HG03460 (cell line): Measurements from ENCODE around the gene SDK2.

ENCODE experiments used
- ATAC-seq: cut with Tn5 transposase; IDR thresholded peaks from one replicate; pipeline ENCODE4 v1.9.1; 2021; ENCODE audit not compliant: unreplicated experiment

The SDK2 gene

GRCh38 chr17:73432624-73433190, 211.5 kb downstream of the SDK2 start:
- ATAC-seq = no peak

- ATAC-seq = no peak
Observed at GRCh38 chr17:73431401-73432205, 212.6 kb downstream of the SDK2 start.

DNA sequence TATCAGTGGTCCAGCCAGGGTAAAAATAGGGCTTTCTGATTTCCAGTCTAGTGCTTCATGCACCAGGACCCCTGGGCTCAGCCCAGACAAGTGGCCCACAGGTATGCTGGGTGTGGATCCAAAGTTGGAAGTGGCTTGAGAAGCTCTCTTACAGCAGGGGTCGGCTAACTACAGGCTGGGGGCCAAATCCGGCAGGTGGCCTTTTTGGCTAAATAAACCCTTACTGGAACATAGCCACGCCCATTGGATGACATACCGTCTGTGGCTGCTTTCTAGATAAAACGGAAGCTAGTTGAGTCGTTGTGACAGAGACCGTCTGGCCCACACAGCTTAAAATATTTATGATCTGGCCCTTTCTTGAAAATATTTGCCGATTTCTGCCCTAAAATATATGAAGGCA, 213.4 kb downstream of the SDK2 start:
- ATAC-seq = no peak

DNA sequence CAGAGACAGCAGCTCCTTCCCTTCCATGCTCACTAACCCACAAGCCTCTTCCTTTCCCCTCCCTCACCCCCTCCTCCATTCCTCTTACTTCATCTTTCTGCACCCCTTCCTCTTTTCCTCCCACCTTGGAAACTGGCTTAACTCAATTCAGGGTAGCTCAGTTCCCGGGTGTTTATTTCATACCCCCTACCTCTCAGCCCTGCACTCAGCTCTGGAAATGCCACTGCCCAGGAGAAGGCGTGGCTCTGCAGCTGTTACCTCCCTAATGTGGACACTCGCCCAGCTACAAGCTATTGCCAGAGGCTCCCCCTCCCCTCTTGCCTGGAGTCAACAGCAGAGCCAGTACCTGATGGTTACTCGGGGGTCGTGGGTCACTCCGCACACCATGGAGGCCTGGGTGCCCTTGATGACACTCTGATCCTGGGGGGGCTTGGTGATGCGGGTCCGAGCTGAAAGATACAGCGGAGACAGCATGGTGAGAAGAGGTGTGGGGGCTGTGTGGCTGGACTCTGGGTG, 214.0 kb downstream of the SDK2 start:
- no peak for ATAC-seq

DNA sequence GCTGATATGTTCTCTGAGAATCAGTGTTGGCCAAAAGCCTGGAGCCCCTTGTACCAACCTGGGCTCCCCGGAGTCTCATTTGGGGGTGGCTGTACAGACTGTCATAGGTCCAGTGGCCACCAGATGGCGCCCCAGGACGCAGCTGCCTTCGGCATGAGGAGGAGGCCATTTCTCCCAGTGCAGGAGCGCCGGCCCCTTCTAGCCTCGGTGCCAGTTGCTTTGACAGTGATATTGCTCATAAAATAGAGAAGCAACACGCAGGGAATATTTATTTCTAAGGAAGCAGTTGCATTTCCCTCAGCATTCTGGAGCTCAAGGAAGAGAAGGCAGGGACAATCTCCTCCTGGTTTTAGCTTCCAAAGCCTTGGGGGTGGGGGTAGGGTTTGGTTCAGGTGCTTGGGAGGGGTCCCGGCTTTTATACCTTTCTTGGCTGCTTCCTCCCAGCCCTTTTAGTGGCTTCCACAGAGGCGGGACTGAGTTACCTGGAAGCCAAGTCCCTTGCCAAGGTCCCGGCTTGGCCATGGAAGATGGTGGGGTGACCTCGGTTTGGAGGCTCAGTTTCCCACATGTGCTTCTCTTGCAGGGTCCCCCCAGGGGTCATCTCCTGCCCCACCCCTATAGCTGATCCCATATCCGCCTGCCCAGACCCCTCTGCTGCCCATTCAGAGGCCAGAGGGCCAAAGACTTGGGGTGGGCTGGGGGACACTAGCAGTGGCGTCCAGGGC, 214.6 kb downstream of the SDK2 start:
- peak; percentile 83 for ATAC-seq

- ATAC-seq = no peak
Observed at GRCh38 chr17:73427198-73427597, 217.0 kb downstream of the SDK2 start.

- no peak for ATAC-seq
Observed at GRCh38 chr17:73424571-73424970, 219.7 kb downstream of the SDK2 start.

DNA sequence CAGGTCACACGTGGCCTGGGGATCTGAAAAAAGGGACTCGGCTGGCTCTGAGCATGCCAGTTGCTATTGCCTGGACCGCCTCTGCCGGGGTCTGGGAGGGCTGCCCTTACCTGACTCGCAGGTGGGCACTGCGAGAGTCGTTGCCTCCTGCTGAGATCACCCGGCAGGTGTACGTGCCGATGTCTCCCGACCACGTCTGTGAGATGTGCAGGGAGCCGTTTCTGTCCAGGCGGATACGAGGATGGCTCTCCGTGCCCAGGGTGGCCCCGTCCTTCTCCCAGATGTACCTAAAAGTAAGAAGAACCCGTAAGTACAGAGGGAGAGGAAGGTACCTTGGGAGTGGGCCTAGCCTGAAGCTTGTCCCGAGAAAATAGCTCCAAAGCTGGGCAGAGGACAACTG, 220.4 kb downstream of the SDK2 start:
- no peak for ATAC-seq

DNA sequence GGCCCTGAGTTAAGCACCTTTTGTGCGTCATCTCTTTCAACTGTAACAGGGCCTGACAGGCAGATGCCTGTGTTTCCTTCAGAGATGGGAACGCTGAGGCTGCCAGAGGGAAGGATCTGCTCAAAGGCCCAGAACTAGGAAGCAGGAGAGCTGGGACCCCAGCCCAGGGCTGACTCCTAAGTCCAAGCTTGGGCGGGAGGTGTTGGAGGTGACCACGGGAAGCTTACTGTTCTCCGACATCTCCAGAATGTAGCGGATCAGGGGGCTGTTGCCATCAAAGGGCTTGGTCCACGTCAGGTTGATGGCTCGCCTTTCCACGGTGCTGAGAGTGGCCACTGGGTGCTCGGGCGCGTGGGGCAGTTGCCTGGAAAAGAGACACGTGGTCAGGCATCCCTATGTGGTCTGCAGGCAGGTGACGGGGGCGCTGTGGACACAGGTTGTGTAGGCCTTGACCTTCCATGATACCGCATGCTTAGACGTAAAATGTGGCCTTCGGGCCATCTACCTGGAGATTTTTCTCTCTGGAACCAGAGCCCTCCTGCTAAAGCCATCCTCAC, 221.0 kb downstream of the SDK2 start:
- no peak for ATAC-seq

DNA sequence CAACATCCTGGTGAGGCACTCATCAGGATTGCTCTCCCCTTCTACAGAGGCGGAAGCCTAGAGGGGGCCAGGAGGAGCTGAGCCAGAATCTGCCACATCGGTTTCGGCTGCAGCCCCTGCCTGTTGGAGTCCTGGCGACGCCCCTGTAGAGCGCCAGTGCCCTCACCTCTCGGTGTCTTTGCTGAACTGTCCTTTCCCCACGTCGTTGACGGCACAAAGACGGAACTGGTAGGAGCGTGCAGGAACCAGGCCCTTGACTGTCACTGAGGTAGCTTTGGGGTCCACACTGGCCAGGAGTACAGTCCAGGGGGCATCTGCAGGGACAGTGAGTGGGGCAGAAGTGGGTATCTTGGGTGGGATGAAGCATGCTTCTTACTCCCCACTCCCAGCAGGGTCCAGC, 222.1 kb downstream of the SDK2 start:
- no peak for ATAC-seq

DNA sequence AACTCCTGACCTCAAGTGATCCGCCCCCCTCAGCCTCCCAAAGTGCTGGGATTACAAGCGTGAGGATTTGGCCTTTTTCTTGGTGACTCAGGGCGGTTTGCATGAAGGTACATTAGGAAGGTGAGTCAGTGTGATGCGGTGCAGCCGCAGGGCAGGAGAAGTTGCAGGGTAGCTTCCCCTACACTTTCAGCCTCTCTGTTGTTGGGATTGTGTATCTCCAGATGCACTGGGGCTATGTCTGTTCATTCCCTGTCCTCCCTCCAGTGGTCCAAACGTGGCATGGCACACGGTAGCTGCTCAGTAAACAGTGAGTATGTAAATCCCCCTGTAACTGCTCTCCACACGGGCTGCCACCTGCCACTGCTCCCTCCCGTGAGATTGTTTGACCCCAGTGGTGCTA, 223.3 kb downstream of the SDK2 start:
- ATAC-seq = no peak

DNA sequence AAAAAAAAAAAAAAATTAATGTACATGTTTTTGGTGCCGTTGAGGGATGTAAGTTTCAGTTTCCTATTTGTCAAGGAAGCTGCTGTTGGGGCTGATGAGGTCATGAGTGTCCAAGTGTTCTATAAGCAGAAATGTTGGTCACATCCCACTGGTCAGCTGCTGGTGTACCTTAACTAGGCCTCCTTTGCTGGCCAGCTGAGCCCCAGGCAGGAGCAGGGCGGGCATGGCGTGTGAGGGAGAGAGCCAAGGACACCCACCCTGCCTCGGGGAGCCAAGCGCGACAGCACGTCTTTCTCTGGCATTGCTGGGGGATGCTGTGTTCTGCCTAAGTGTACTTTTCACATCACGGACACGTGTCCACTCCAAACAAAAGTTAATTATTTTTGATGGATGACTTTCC, 224.4 kb downstream of the SDK2 start:
- ATAC-seq = no peak

DNA sequence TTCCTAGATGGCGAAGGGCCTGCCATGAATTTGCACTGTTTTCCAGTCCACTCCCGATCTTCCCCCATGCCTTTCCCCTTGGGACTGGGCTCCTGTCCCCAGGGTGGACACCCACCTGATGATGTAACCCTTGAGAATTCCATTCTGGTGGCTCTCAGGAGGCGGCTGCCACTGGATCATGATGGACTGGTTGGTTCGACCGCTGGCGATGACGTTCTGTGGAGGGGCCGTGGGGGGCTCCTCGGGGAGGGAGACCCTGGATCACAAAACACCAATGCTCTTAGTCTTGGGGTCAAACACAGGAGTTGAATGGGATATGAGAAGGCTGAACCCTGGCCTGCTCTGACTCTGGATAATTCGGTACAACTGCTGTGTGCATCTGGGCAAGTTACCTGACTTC, 225.2 kb downstream of the SDK2 start:
- ATAC-seq = no peak

GRCh38 chr17:73415782-73416181, 228.5 kb downstream of the SDK2 start:
- ATAC-seq = no peak

DNA sequence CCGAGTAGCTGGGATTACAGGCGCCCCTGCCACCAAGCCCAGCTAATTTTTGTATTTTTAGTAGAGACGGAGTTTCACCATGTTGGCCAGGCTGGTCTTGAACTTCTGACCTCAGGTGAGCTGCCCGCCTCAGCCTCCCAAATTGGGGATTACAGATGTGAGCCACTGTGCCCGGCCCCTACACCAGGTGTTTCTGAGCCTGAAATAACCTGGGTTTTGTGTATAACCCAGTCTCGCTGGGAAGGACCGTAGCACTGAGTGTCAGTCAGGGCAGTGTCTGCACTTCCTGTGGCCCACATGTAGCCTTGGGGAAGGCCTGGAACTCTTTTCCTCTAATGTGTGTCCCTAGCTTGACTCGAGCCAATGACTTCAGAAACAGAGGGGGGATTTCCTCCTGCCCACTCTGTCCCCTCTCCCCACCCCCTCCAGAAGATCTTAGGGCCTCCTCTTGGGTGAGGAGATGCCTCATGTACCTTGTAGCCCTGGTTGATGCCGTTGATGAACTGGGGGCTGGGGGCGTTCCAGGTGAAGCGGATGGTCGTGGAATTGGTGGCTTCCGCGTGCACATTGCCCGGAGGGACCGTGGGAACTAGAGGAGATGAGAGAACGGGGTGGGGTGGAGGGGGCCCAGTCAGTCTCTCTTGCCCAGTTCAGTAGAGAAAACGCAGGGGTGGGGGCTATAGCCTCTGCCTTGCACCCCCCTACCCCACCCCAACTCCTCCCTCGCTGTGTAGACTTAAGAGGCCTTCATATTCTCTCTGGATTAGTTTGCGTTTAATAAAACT, 229.9 kb downstream of the SDK2 start:
- ATAC-seq = no peak

GRCh38 chr17:73412914-73413313, 231.3 kb downstream of the SDK2 start:
- ATAC-seq = no peak

DNA sequence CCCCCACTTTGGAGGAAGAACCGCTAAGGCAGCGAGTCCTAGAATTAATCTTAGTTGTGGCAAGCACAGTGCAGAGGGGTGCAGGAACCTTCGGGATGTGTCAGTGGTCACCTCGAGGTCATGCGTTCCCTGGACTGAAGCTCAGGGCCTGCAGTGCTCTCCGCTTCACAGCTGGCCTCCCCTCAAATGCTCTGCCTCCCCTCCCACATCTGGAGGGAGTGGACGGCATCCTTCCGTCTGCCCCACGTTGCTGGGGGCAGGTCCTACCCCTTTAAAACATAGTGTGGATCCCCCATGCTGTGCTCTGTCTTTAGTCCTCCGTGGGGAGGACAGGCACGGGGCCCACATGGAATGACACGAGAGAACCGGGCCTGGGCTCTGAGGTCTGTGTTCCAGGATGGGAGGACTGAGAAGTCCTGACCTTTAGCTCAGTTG, 232.9 kb downstream of the SDK2 start:
- no peak for ATAC-seq

- no peak for ATAC-seq
Observed at GRCh38 chr17:73410586-73411312, 233.5 kb downstream of the SDK2 start.

GRCh38 chr17:73404246-73404645, 240.0 kb downstream of the SDK2 start:
- no peak for ATAC-seq

GRCh38 chr17:73402466-73402865, 241.8 kb downstream of the SDK2 start:
- no peak for ATAC-seq
